ENCODE results near the gene SLC30A1.

The SLC30A1 gene

GRCh38 chr1:211531194-211532087 lies 47.5 kb downstream of the SLC30A1 start:
- no peak for TF ChIP-seq CTCF (IDR thresholded peaks at IDR 0.05; ENCODE audit: low read depth, low read length)
- H3K4me3 ChIP-seq (ENCODE audit: low read depth, low read length): no peak overlapping the region
- no peak for DNase-seq (ENCODE audit: low read depth, low spot score)
- in situ Hi-C loops (cut with HindIII; ENCODE audit: low sequenced_read_pairs): no loop called here

- DNase-seq (ENCODE audit: low read depth, low spot score): no peak
- H3K4me3 ChIP-seq (ENCODE audit: low read depth, low read length): no peak overlapping the region
- in situ Hi-C loops (cut with HindIII; ENCODE audit: low sequenced_read_pairs): no loop called here
- no peak for TF ChIP-seq CTCF (IDR thresholded peaks at IDR 0.05; ENCODE audit: low read depth, low read length)
Observed at GRCh38 chr1:211530102-211530501, 48.9 kb downstream of the SLC30A1 start.

GRCh38 chr1:211529453-211529852 lies 49.5 kb downstream of the SLC30A1 start:
- in situ Hi-C loops (cut with HindIII; ENCODE audit: low sequenced_read_pairs): no loop called here
- no peak for TF ChIP-seq CTCF (IDR thresholded peaks at IDR 0.05; ENCODE audit: low read depth, low read length)
- no peak for DNase-seq (ENCODE audit: low read depth, low spot score)
- no peak overlapping the region for H3K4me3 ChIP-seq (ENCODE audit: low read depth, low read length)

- H3K4me3 ChIP-seq (ENCODE audit: low read depth, low read length): no peak overlapping the region
- DNase-seq (ENCODE audit: low read depth, low spot score): no peak
- no peak for TF ChIP-seq CTCF (IDR thresholded peaks at IDR 0.05; ENCODE audit: low read depth, low read length)
- in situ Hi-C loops (cut with HindIII; ENCODE audit: low sequenced_read_pairs): no loop called here
Observed at GRCh38 chr1:211529011-211529410, 50.0 kb downstream of the SLC30A1 start.

- in situ Hi-C loops (cut with HindIII; ENCODE audit: low sequenced_read_pairs): no loop called here
- DNase-seq (ENCODE audit: low read depth, low spot score): no peak
- TF ChIP-seq CTCF (IDR thresholded peaks at IDR 0.05; ENCODE audit: low read depth, low read length): no peak
- no peak overlapping the region for H3K4me3 ChIP-seq (ENCODE audit: low read depth, low read length)
Observed at GRCh38 chr1:211527888-211528287, 51.1 kb downstream of the SLC30A1 start.

- DNase-seq (ENCODE audit: low read depth, low spot score): no peak
- in situ Hi-C loops (cut with HindIII; ENCODE audit: low sequenced_read_pairs): no loop called here
- no peak for TF ChIP-seq CTCF (IDR thresholded peaks at IDR 0.05; ENCODE audit: low read depth, low read length)
- H3K4me3 ChIP-seq (ENCODE audit: low read depth, low read length): no peak overlapping the region
Observed at GRCh38 chr1:211527006-211527405, 52.0 kb downstream of the SLC30A1 start.

Data from astrocyte of the spinal cord (primary cell).